GM21717 (cell line): ENCODE results near the gene BBS10.
"Not testable (repeated sequence)": the region's sequence is repeated elsewhere in the genome, so short reads cannot be mapped to it uniquely, and the experiment has no call there.

Experiments
- ATAC-seq: cut with Tn5 transposase; IDR thresholded peaks from one replicate; pipeline ENCODE4 v1.9.1; 2021; ENCODE audit warnings: mild to moderate bottlenecking, moderate library complexity; ENCODE audit not compliant: unreplicated experiment

Gene BBS10

GRCh38 chr12:76332606-76333005 lies 15.6 kb downstream of the BBS10 start:
- ATAC-seq, result no peak

- no peak for ATAC-seq
These were observed 18.6 kb downstream of the BBS10 start for GRCh38 chr12:76329606-76330005.

DNA sequence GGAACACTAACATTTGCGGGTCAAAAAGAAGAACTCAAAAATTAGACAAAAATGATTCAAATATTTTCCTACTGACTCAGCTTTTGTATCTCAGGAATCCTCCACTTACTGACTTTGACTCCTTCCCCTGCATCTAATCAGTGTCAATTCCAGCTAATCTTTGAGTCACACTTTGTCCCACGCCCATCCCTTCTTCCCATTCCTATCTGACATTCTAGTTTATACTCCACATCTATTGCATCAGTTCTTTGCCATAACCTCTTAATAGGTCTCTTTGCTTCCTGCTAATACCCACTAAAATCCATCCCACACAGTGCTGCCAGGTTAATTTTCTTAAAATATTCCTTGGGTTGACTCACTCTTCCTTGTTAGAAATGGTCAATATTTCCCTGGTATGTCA lies 19.1 kb downstream of the BBS10 start:
- no peak for ATAC-seq

- ATAC-seq, result not testable (repeated sequence)
These were observed 28.5 kb downstream of the BBS10 start for GRCh38 chr12:76319595-76320319.

GRCh38 chr12:76318773-76319594 lies 29.2 kb downstream of the BBS10 start:
- no peak for ATAC-seq

DNA sequence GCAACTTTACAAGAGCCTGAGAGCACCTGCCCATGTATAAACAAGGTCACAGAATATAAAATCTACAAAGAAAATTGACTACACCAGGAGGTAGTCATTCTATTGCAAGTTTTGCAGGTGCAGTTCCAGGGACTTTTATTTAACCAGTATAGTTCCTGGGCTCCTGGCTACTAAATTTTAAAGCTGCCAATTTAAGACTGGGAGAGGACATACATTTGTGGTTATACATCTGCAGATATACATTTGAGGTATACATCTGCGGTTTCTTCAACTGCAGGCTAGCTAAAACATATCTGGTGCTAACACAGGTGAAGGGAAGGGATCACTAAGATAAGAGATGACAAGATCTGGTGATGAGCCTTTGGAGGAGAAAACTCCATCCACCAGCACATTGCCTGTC lies 30.2 kb downstream of the BBS10 start:
- ATAC-seq, result no peak

DNA sequence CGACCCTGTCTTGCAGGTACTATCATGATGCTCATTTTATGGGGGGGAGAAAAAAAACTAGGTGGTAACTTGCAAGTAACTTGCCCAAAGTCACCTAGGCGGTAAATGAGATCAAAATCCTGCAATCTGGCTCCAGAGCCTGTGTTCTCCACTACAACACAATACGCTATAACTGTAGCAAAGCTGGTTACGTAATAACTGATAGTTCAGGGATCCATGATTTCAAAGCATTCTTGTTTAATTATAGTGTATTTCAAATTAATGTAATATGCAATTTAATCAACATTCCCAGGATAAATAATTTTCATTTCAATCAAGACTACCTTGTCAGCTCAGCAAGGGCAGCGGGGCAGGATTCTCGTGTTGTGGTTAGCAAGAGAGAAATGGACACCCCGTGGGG lies 31.7 kb downstream of the BBS10 start:
- no peak for ATAC-seq

GRCh38 chr12:76313299-76313698 lies 34.9 kb downstream of the BBS10 start:
- ATAC-seq, result no peak

DNA sequence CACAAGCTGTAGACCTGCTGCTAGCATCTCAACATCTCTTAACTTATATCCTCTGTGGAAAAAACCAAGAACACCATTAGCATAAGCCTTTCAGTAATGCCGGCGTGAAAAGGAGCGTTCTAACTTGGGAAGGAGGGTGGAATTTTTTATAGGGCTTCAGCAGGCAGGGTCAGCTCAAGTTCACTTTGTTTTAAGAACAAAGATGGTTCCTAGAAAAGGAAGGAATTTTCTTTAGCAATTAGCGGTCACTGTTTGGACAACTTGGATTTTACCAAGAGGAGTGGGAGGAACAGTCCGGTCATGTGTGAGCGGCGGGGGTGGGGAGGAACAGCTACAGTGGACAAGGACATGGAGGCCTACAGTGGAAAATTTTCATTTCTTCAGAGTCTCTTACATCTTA lies 35.9 kb downstream of the BBS10 start:
- ATAC-seq, result no peak

GRCh38 chr12:76311796-76312195 lies 36.4 kb downstream of the BBS10 start:
- no peak for ATAC-seq

GRCh38 chr12:76310110-76310509 lies 38.1 kb downstream of the BBS10 start:
- no peak for ATAC-seq

DNA sequence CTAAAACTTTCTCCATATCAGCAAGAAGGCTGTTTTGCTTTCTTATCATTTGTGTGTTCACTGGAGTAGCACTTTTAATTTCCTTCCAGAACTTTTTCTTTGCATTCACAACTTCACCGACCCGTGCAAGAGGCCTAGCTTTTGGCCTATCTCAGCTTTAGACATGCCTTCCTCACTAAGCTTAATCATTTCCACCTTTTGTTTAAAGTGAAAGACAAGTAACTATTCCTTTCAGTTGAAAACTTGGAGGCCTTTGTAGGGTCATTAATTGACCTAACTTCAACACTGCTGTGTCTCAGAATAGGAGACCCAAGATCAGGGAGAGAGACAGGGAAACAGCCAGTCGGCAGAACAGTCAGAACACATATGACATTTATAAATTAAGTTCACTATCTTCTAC lies 39.3 kb downstream of the BBS10 start:
- ATAC-seq, result no peak

DNA sequence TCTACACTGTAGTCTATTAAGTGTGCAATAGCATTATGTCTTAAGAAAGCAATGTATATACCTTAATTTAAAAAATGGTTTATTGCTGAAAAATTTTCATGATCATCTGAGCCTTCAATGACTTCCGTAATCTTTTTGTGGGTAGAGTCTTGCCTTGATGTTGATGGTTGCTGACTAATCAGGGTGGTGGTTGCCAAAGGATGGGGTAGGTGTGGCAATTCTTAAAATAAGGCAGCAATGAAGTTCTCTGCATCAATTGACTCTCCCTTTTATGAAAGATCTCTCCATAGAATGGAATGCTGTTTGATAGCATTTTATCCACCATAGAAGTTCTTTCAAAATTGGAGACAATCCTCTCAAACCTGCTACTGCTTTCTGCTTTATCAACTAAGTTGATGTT lies 41.1 kb downstream of the BBS10 start:
- no peak for ATAC-seq

DNA sequence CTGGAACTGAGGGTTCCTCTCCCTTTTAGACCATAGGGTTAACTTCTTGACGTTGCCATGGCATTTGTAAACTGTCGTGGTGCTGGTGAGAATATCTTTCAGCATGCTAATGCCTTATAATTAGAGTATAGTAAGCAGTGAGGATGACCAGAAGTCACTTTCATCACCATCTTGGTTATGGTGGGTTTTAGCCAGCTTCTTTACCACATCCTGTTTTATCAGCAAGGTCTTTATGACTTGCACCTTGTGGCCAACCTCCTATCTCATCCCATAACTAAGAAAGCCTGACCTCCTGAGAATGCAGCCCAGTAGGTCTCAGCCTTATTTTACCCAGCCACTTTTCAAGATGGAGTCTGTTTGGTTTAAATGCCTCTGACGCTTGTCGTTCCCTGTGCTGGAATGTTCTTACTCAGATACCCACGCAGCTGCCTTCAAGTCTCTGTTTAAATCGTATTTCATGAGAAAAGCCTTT lies 44.2 kb downstream of the BBS10 start:
- no peak for ATAC-seq

DNA sequence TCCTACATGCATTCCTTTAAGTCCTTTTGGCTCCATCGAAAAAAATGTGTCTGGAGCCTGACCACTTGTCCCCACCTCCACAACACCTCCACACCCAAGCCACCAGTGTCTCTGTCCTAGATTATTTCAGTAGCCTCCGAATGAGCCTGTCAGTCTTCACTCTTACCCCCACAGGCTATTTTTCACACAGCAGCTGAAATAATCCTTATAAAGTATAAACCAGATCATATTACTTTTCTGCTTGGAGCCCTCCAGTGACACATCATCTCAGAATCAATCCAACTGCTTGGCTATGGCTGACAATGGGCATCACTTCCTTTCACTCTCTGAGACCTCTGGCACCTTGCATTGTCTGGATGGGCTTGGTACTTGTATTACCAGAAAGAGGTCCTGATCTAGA lies 44.9 kb downstream of the BBS10 start:
- no peak for ATAC-seq

- no peak for ATAC-seq
These were observed 47.9 kb downstream of the BBS10 start for GRCh38 chr12:76300297-76300665.

DNA sequence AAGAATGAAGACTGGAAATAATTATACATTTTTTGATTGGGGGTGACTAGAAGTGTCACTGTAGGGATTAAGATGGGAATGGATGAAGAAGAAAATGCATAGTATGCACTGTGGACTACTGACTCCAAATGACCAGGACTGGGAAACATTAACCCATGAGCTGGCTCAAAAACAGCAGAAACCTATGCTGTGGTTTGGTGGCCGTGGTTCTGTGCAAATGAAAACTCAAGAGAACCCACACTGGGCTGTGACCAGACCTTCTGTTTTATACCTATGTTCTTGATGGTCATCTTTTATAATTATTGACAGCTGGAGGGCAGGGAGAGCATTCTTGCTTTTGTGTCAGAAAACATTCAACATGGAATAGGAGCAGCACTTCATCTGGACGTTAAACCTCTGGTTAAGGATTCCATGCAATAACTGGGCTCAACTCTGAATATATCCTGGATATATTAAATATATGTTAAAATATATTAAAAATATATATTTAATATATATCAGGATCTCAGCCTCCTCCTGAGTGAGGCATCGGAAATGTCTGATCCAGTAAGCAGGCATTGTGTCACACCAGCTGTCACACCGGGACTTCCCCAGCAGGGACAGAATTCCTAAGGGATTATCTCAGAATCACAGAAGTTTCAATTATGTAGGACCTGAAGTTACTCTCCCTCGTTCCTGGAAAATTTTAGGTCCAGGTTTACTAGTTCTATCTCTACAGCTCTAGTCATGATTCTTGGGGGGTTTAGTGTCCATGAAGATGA lies 48.5 kb downstream of the BBS10 start:
- ATAC-seq, result no peak
